NCI-H1417 (cell line): ENCODE results near the gene LRCH3.
"Not testable (repeated sequence)": the region's sequence is repeated elsewhere in the genome, so short reads cannot be mapped to it uniquely, and the experiment has no call there.

Experiments
- DNase-seq, 3 experiments: peaks; one replicate each; lab custom pipeline; 2025; lab: John Stamatoyannopoulos, UW

Gene LRCH3

DNA sequence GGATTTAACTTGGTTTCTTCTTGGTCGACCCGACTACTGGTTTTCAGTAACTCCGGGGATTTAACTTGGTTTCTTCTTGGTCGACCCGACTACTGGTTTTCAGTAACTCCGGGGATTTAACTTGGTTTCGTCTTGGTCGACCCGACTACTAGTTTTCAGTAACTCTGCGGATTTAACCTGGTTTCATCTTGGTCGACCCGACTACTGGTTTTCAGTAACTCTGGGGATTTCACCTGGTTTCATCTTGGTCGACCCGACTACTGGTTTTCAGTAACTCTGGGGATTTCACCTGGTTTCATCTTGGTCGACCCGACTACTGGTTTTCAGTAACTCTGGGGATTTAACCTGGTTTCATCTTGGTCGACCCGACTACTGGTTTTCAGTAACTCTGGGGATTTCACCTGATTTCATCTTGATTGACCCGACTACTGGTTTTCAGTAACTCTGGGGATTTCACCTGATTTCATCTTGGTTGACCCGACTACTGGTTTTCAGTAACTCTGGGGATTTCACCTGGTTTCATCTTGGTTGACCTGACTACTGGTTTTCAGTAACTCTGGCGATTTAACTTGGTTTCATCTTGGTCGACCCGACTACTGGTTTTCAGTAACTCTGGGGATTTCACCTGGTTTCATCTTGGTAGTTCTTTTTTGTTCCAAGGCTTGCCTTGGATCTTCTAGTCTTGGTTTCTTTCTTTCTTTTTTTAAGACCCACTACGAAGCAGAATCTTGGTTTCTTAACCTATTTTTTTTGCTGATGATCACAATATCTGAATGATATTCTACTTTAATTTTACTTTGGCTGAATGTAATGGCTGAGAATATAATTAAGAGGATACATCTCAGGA lies 130.6 kb downstream of the LRCH3 start:
- not testable (repeated sequence) for DNase-seq

DNA sequence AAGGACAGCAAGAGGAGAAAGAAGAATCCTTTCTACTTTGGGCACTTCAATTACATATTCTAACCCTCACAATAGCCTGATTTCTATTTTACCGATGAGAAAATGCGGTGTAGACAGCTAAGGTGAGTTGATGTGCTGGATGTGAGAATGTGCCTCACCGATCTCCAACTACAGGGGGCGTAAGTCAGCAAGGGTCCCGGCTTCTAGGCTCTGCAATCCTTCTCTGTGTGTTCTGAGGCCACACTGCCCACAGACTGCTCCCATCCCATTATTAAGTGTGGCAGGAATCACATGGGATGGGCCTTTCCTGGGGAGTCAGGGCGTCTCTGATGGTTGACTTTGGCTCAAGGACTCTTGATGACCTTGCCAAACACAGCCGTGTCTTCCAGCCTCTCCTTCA lies 135.4 kb downstream of the LRCH3 start:
- DNase-seq, result no peak

DNA sequence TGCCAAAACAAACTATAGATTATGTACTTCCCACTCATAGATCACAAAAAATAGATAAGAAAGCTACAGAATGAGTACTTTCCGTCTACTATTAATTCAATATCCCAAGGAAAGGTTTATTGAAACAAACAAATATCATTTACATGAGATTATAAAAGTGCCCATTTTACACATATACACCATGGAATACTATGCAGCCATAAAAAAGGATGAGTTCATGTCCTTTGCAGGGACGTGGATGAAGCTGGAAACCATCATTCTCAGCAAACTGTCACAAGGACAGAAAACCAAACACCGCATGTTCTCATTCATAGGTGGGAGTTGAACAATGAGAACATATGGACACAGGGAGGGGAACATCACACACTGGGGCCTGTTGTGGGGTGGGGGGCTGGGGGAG lies 136.5 kb downstream of the LRCH3 start:
- DNase-seq, result not testable (repeated sequence)

DNA sequence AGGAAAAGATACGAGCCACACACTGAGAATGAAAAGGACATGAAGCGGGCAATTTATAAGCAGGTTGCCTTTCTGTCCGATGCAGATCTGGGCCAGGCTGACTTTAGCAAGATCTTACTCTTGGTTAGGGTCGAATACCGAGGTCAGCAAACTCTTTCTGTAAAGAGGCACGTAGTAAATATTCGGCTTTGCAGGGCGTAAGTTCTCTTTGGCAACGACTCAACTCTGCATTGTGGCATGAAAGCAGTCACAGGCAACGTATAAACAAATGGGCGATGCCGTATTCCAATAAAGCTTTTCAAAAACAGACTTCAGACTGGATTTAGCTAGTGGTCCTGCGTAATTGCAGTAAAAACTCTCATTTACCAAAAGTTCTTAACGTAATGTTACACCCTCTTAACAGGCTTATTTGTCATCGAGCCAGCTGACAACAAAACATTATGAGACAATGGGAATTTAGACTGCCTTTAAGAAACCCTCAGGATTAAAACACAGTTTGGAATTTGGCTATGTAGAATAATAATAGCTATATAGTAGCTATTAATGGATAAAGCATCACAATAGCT lies 145.8 kb downstream of the LRCH3 start:
- no peak for DNase-seq
